Loucy (cell line): ENCODE results near the gene MOK.

Experiments
- H2AFZ ChIP-seq: fragments of 200-600 bp; sonication (generic); 2 replicates; pipeline ENCODE4 v1.6.0; 2016; ENCODE audit warnings: antibody characterized with exemption, mild to moderate bottlenecking, low read length, moderate library complexity
- H3F3A ChIP-seq: fragments of 200-600 bp; 2 replicates; pipeline ENCODE4 v1.6.0; 2016; ENCODE audit warnings: antibody characterized with exemption, low read depth, mild to moderate bottlenecking
- H3K27me3 ChIP-seq: fragments of 200-600 bp; sonication (generic); 2 replicates; pipeline ENCODE4 v1.6.1; 2014; ENCODE audit warnings: low read length, mild to moderate bottlenecking; ENCODE audit not compliant: insufficient read depth, poor library complexity, severe bottlenecking
- H3K36me3 ChIP-seq: fragments of 200-600 bp; sonication (generic); 2 replicates; pipeline ENCODE4 v1.6.1; 2016; ENCODE audit warnings: low read length; ENCODE audit not compliant: insufficient read depth
- H3K4me1 ChIP-seq: fragments of 200-600 bp; sonication (generic); 2 replicates; pipeline ENCODE4 v1.5.1; 2014; ENCODE audit warnings: low read length, mild to moderate bottlenecking; ENCODE audit not compliant: insufficient read depth, poor library complexity, severe bottlenecking
- H3K4me2 ChIP-seq: fragments of 200-600 bp; sonication (generic); 2 replicates; pipeline ENCODE4 v1.6.0; 2014; ENCODE audit warnings: antibody characterized with exemption, low read length, low read depth, mild to moderate bottlenecking; ENCODE audit not compliant: poor library complexity, severe bottlenecking
- H3K4me3 ChIP-seq: fragments of 200-600 bp; sonication (generic); 2 replicates; pipeline ENCODE4 v1.5.1; 2014; ENCODE audit warnings: low read length, mild to moderate bottlenecking, mixed read lengths; ENCODE audit not compliant: poor library complexity, severe bottlenecking
- H3K79me2 ChIP-seq: fragments of 200-600 bp; sonication (generic); 2 replicates; pipeline ENCODE4 v1.6.1; 2014; ENCODE audit warnings: low read length; ENCODE audit not compliant: insufficient read depth
- H3K9ac ChIP-seq: fragments of 200-600 bp; sonication (generic); 2 replicates; pipeline ENCODE4 v1.6.0; 2014; ENCODE audit warnings: mild to moderate bottlenecking, low read depth, low read length, moderate library complexity; ENCODE audit not compliant: poor library complexity, severe bottlenecking
- H3K9me2 ChIP-seq: fragments of 200-600 bp; sonication (generic); replicated peaks from 2 replicates; pipeline ENCODE4 v1.6.1; 2016; ENCODE audit warnings: low read depth, low read length, mixed read lengths
- H3K9me3 ChIP-seq: fragments of 200-600 bp; sonication (generic); 2 replicates; pipeline ENCODE4 v1.6.1; 2014; ENCODE audit warnings: mild to moderate bottlenecking, antibody characterized with exemption, low read length, low read depth; ENCODE audit not compliant: insufficient read depth
- H4K20me1 ChIP-seq: fragments of 200-600 bp; sonication (generic); 2 replicates; pipeline ENCODE4 v1.6.0; 2014; ENCODE audit warnings: antibody characterized with exemption, low read length, mild to moderate bottlenecking; ENCODE audit not compliant: insufficient read depth, poor library complexity, severe bottlenecking
- CTCF ChIP-seq: fragments of 200-600 bp; sonication (generic); conservative IDR thresholded peaks from 2 replicates; pipeline ENCODE4 v1.5.1; 2014; ENCODE audit warnings: mild to moderate bottlenecking, antibody characterized with exemption, low read length
- EZH2phosphoT487 ChIP-seq: fragments of 200-600 bp; IDR thresholded peaks from 2 replicates; pipeline ENCODE4 v1.6.1; 2018; ENCODE audit warnings: antibody characterized with exemption, mild to moderate bottlenecking, moderate library complexity, borderline replicate concordance

MOK gene

DNA sequence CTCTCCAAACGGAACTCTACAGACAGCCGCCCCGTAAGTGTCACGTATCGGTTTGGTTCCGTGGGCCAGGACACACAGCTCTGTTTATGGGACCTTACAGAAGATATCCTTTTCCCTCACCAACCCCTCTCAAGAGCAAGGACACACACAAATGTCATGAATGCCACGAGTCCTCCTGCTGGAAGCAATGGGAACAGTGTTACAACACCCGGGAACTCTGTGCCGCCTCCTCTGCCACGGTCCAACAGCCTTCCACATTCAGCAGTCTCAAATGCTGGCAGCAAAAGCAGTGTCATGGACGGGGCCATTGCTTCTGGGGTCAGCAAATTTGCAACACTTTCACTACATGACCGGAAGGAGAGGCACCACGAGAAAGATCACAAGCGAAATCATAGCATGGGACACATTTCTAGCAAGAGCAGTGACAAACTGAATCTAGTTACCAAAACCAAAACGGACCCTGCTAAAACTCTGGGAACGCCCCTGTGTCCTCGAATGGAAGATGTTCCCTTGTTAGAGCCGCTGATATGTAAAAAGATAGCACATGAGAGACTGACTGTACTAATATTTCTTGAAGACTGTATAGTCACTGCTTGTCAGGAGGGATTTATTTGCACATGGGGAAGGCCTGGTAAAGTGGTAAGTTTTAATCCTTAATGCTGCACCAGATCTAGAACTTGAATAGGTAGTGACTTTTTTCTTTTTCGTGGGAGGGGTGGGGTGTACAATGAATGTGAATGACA is 95.6 kb downstream of the MOK start:
- Histone ChIP-seq H3K9ac (no peak overlapping the region), H3K4me1 (no peaks in the 10 kb centered on the region), H3K4me2 (no peak overlapping the region), H3K4me3 (no peak overlapping the region), H3K9me3 (no peaks in the 10 kb centered on the region), H3K9me2 (no peaks in the 10 kb centered on the region), H4K20me1 (no peaks in the 10 kb centered on the region), H3K27me3 (no peaks in the 10 kb centered on the region), H3K36me3 (peaks cover 57% of the 10 kb centered on the region; the same call in 1 of the 2 replicates), H3F3A (no peaks in the 10 kb centered on the region), H3K79me2 (peaks cover 12% of the 10 kb centered on the region; the same call in 1 of the 2 replicates), H2AFZ (no peak overlapping the region)
- TF ChIP-seq EZH2phosphoT487 (no peak), CTCF (no peak)

- Histone ChIP-seq H4K20me1 (peaks cover 4% of the 10 kb centered on the region), H3K27me3 (no peaks in the 10 kb centered on the region), H3K4me2 (no peak overlapping the region), H3K79me2 (peaks cover 15% of the 10 kb centered on the region; the same call in 1 of the 2 replicates), H3K4me3 (no peak overlapping the region), H2AFZ (no peak overlapping the region), H3K9me2 (no peaks in the 10 kb centered on the region), H3K4me1 (no peaks in the 10 kb centered on the region), H3K36me3 (peaks cover 59% of the 10 kb centered on the region; the same call in 1 of the 2 replicates), H3K9me3 (no peaks in the 10 kb centered on the region), H3K9ac (no peak overlapping the region), H3F3A (no peaks in the 10 kb centered on the region)
- TF ChIP-seq CTCF (no peak), EZH2phosphoT487 (no peak)
Measured at GRCh38 chr14:102208741-102209140, 96.2 kb downstream of the MOK start.

DNA sequence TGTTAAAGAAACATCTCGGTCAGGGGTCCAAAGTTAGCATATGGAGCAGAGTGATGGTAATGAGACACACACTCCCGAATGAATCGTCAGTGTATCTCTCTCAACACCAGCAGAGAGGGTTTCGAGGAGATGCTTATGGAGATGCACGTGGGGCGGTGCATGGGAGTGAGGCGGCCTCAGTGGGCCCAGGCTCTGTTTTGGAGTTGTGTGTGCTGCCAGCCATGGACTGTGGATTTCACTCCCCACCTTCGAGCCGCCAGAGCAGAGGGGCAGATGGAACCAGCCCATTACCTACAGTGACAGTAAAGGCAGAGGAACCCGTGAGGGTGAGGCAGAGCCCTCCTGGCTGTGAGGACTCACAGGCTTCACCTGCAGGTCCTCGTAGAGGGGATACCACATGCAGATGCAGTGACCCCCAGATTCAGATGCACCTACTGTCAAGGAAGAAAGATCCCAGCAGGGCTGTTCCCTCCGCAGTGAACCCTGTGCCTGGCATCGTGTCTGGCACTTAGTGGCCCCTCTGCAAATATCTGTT is 97.1 kb downstream of the MOK start:
- H3K79me2 ChIP-seq, result peaks cover 19% of the 10 kb centered on the region; the same call in 1 of the 2 replicates
- H2AFZ ChIP-seq, result no peak overlapping the region
- H3K9me2 ChIP-seq, result no peaks in the 10 kb centered on the region
- peaks cover 63% of the 10 kb centered on the region; the same call in 1 of the 2 replicates for H3K36me3 ChIP-seq
- H3K27me3 ChIP-seq, result no peaks in the 10 kb centered on the region
- H3K4me1 ChIP-seq, result no peaks in the 10 kb centered on the region
- H3F3A ChIP-seq, result no peaks in the 10 kb centered on the region
- H3K9ac ChIP-seq, result no peak overlapping the region
- H3K9me3 ChIP-seq, result no peaks in the 10 kb centered on the region
- H3K4me3 ChIP-seq, result no peak overlapping the region
- no peak overlapping the region for H3K4me2 ChIP-seq
- no peak for TF ChIP-seq CTCF
- no peak for TF ChIP-seq EZH2phosphoT487
- peaks cover 11% of the 10 kb centered on the region for H4K20me1 ChIP-seq
